Endothelial cell of umbilical vein (primary cell): ENCODE results near the gene PTPRZ1. TPM values are rescaled to one million over a fixed set of nuclear protein-coding genes. Genes with fewer than 3 reads are reported as not detected.

Source experiments
- BruUV-seq: library from RNA; stranded (reverse); fragments of 400-500 nt; replicated peaks from 2 replicates; lab custom pipeline; 2021; lab: Mats Ljungman, UMichigan
- CTCF ChIA-PET: fragments of 300-600, 350-600 bp; sonication (Branson Sonifier 250); formaldehyde crosslinking; loops from one replicate; lab custom pipeline; 2021; ENCODE audit warnings: antibody characterized with exemption, inconsistent platforms; lab: Charles Lee
- POLR2A ChIA-PET: fragments of 300-600, 350-600 bp; sonication (Branson Sonifier 250); formaldehyde crosslinking; loops from one replicate; lab custom pipeline; 2021; ENCODE audit warnings: antibody characterized with exemption, inconsistent platforms; lab: Charles Lee
- DNase-seq: peaks from one replicate; pipeline ENCODE4 v3.0.0-alpha.2; 2011; ENCODE audit warnings: low read depth, low spot score
- FAIRE-seq: peaks from 2 replicates; lab custom pipeline; 2011; peaks lifted over from hg19 to GRCh38; lab: Jason Lieb, UNC
- H2AFZ ChIP-seq: 2 replicates; pipeline ENCODE4 v1.6.0; 2012; ENCODE audit warnings: low read depth, low read length, control low read depth, inconsistent platforms
- H3K27ac ChIP-seq: 2 replicates; pipeline ENCODE4 v1.5.1; 2011; ENCODE audit warnings: low read depth, mild to moderate bottlenecking, control low read depth, low read length, moderate library complexity; ENCODE audit not compliant: insufficient read depth
- H3K27me3 ChIP-seq, 2 experiments: 2 replicates each; pipeline versions ENCODE4 v1.6.0 to v1.6.1; 2011; ENCODE audit warnings: low read length in 2 of 2, mixed read lengths in 1 of 2; ENCODE audit not compliant: control insufficient read depth in 2 of 2, insufficient read depth in 2 of 2
- H3K36me3 ChIP-seq, 2 experiments: 2 replicates in 1 of 2; 3 replicates in 1 of 2; pipeline ENCODE4 v1.5.1; 2011; ENCODE audit warnings: low read length in 2 of 2, mild to moderate bottlenecking in 1 of 2, moderate library complexity in 1 of 2; ENCODE audit not compliant: control insufficient read depth in 2 of 2, insufficient read depth in 2 of 2; ENCODE audit errors: extremely low read depth in 1 of 2
- H3K4me1 ChIP-seq: 3 replicates; pipeline ENCODE4 v1.5.1; 2011; ENCODE audit warnings: mild to moderate bottlenecking, low read length; ENCODE audit not compliant: control insufficient read depth, insufficient read depth; ENCODE audit errors: extremely low read depth
- H3K4me2 ChIP-seq: 2 replicates; pipeline ENCODE4 v1.6.1; 2011; ENCODE audit warnings: low read length, control low read depth, mixed read lengths; ENCODE audit not compliant: insufficient read depth
- H3K4me3 ChIP-seq, 3 experiments: fragments of 200-600 bp in 1 of 3; sonication (generic), shearing (Covaris generic) in 1 of 3; replicated peaks in 1 of 3; 2 replicates each; pipeline ENCODE4 v1.5.1; 2011 to 2016; ENCODE audit warnings: control low read depth in 3 of 3, low read length in 3 of 3, mild to moderate bottlenecking in 2 of 3, inconsistent platforms in 1 of 3, low read depth in 1 of 3, moderate library complexity in 1 of 3; ENCODE audit not compliant: insufficient read depth in 1 of 3
- H3K79me2 ChIP-seq: 2 replicates; pipeline ENCODE4 v1.6.0; 2012; ENCODE audit warnings: low read length, inconsistent platforms; ENCODE audit not compliant: control insufficient read depth, insufficient read depth
- H3K9ac ChIP-seq: replicated peaks from 2 replicates; pipeline ENCODE3; 2011; ENCODE audit warnings: low read length, control low read depth; ENCODE audit not compliant: insufficient read depth; ENCODE audit errors: extremely low read depth
- H3K9me1 ChIP-seq: replicated peaks from 3 replicates; pipeline ENCODE4 v1.6.0; 2011; ENCODE audit warnings: mild to moderate bottlenecking, low read length; ENCODE audit not compliant: control insufficient read depth, insufficient read depth; ENCODE audit errors: extremely low read depth
- H3K9me3 ChIP-seq: replicated peaks from 2 replicates; pipeline ENCODE4 v1.5.1; 2012; ENCODE audit warnings: low read length, inconsistent platforms; ENCODE audit not compliant: control insufficient read depth, insufficient read depth
- H4K20me1 ChIP-seq: replicated peaks from 2 replicates; pipeline ENCODE3; 2011; ENCODE audit warnings: mild to moderate bottlenecking, low read length; ENCODE audit not compliant: control insufficient read depth, insufficient read depth; ENCODE audit errors: extremely low read depth
- EZH2 ChIP-seq: IDR thresholded peaks from 2 replicates; pipeline ENCODE4 v1.6.1; 2012; ENCODE audit warnings: borderline replicate concordance, low read depth, mild to moderate bottlenecking, moderate library complexity, low read length, inconsistent platforms; ENCODE audit not compliant: severe bottlenecking
- FOS ChIP-seq: IDR thresholded peaks from 2 replicates; pipeline ENCODE4 v1.6.1; 2011; ENCODE audit warnings: mild to moderate bottlenecking, low read length, moderate library complexity, borderline replicate concordance; ENCODE audit not compliant: insufficient read depth
- JUN ChIP-seq: IDR thresholded peaks from 2 replicates; pipeline ENCODE4 v1.6.1; 2011; ENCODE audit warnings: borderline replicate concordance, low read depth; ENCODE audit not compliant: insufficient read length, insufficient read depth
- MYC ChIP-seq: IDR thresholded peaks from one replicate; pipeline ENCODE4 v1.6.1; 2011; ENCODE audit warnings: mild to moderate bottlenecking, low read depth, low read length
- POLR2A ChIP-seq: IDR thresholded peaks from 2 replicates; pipeline ENCODE4 v1.6.1; 2012; ENCODE audit warnings: low read depth, mild to moderate bottlenecking, control low read depth, low read length
- POLR2AphosphoS5 ChIP-seq: IDR thresholded peaks from 2 replicates; pipeline ENCODE4 v1.6.1; 2012; ENCODE audit warnings: low read depth, mild to moderate bottlenecking, control low read depth, low read length, moderate library complexity; ENCODE audit not compliant: insufficient read depth
- dilution Hi-C: fragments of 300-500 bp; cut with MboI; formaldehyde crosslinking; loops from one replicate; pipeline ENCODE4 v1.15.0; 2019; ENCODE audit warnings: low sequenced_read_pairs; ENCODE audit not compliant: extremely low pct_ligation_motif_present
- intact Hi-C: fragments of 100-400 bp; cut with micrococcal nuclease; formaldehyde crosslinking; loops from one replicate; pipeline ENCODE4 v1.10.0; 2022
- polyA plus RNA-seq, 4 experiments: library from polyadenylated mRNA; depleted of rRNA in 3 of 4; stranded (reverse) in 3 of 4; unstranded in 1 of 4; fragments of >200 nt; gene quantifications; 2 replicates each; pipeline versions ENCODE4 v1.2.1 to v1.2.3, GENCODE V29; 2011 to 2012; ENCODE audit warnings: missing spikeins in 1 of 4
- total RNA-seq: library from RNA; stranded (reverse); gene quantifications from 2 replicates; pipeline ENCODE4 v1.2.3, GENCODE V29; 2021
- TF ChIP-seq, protein P1 (sequence below): IDR thresholded peaks from 2 replicates; pipeline ENCODE4 v1.6.1; 2011; ENCODE audit not compliant: insufficient read depth, insufficient read length
- TF ChIP-seq, protein P2 (sequence below), 2 donors: IDR thresholded peaks; 1 replicate in 1 of 2; 2 replicates in 1 of 2; pipeline ENCODE4 v1.5.1; 2011; ENCODE audit warnings: low read length in 2 of 2, mild to moderate bottlenecking in 2 of 2, moderate library complexity in 2 of 2, control low read depth in 1 of 2, inconsistent platforms in 1 of 2, low read depth in 1 of 2; ENCODE audit not compliant: insufficient read depth in 1 of 2; ENCODE audit errors: extremely low read depth in 1 of 2

The PTPRZ1 gene
- total and polyA plus RNA-seq, 2 donors (not counting 3 experiments of a cell fraction or from before 2014, with no cell fraction given), result 0.07 TPM; not detected in 1

DNA sequence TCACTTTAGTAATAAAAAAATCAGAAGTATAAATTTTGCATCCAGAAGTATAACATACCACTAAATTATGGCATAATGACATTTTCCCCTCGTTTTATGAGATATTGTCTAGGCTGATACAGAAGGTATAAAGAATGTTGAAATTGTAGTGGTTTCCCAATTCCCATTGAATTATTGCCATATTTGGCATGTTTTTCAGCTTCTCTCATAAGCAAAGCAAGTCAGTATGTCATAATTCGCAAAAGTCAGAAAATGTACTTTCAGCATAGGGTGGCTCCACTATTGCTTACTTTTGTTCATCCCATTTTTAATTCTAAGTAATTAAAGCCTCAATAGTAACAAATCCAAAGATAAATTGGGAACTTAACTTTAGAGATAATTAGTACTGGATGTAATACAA is 19.7 kb upstream of the PTPRZ1 start:
- dilution Hi-C loops, result no loop called here
- H3K79me2 ChIP-seq, result no peaks in the 10 kb centered on the region
- no peak overlapping the region for H3K27ac ChIP-seq
- H3K4me1 ChIP-seq, result no peaks in the 10 kb centered on the region
- H3K9me1 ChIP-seq, result no peaks in the 10 kb centered on the region
- peaks cover 0 to 5% of the 10 kb centered on the region in 2 experiments for H3K27me3 ChIP-seq
- ChIA-PET CTCF (interaction anchor here (1.3 kb wide), 1 partner anchor 141 kb away, joined by 5 read pairs; no protein-coding TSS in a partner anchor), POLR2A (no interaction called here)
- H3K9ac ChIP-seq, result no peak overlapping the region
- intact Hi-C loops, result no loop called here
- H3K36me3 ChIP-seq, result no peaks in the 10 kb centered on the region
- DNase-seq (no peak), FAIRE-seq (no peak)
- no peaks in the 10 kb centered on the region for H4K20me1 ChIP-seq
- no peaks in the 10 kb centered on the region for H3K9me3 ChIP-seq
- TF ChIP-seq EZH2, result no peak
- TF ChIP-seq POLR2A, result no peak
- no peak for TF ChIP-seq POLR2AphosphoS5
- TF ChIP-seq FOS, result no peak
- no peak for TF ChIP-seq MYC
- TF ChIP-seq, protein P1, sequence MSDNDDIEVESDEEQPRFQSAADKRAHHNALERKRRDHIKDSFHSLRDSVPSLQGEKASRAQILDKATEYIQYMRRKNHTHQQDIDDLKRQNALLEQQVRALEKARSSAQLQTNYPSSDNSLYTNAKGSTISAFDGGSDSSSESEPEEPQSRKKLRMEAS, result no peak
- TF ChIP-seq JUN, result no peak
- TF ChIP-seq, protein P2, sequence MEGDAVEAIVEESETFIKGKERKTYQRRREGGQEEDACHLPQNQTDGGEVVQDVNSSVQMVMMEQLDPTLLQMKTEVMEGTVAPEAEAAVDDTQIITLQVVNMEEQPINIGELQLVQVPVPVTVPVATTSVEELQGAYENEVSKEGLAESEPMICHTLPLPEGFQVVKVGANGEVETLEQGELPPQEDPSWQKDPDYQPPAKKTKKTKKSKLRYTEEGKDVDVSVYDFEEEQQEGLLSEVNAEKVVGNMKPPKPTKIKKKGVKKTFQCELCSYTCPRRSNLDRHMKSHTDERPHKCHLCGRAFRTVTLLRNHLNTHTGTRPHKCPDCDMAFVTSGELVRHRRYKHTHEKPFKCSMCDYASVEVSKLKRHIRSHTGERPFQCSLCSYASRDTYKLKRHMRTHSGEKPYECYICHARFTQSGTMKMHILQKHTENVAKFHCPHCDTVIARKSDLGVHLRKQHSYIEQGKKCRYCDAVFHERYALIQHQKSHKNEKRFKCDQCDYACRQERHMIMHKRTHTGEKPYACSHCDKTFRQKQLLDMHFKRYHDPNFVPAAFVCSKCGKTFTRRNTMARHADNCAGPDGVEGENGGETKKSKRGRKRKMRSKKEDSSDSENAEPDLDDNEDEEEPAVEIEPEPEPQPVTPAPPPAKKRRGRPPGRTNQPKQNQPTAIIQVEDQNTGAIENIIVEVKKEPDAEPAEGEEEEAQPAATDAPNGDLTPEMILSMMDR (IDR thresholded peaks at IDR 0.05; ENCODE audit: extremely low read depth in 1 of 2, insufficient read depth in 1 of 2, low read depth in 1 of 2, low read length in 2 of 2), result no peak
- no peak overlapping the region for H3K4me2 ChIP-seq
- H2AFZ ChIP-seq, result no peak overlapping the region
- no TSS peak for BruUV-seq
- H3K4me3 ChIP-seq, result no peak overlapping the region
